ENCODE results near the gene SMPD3.

The SMPD3 gene

DNA sequence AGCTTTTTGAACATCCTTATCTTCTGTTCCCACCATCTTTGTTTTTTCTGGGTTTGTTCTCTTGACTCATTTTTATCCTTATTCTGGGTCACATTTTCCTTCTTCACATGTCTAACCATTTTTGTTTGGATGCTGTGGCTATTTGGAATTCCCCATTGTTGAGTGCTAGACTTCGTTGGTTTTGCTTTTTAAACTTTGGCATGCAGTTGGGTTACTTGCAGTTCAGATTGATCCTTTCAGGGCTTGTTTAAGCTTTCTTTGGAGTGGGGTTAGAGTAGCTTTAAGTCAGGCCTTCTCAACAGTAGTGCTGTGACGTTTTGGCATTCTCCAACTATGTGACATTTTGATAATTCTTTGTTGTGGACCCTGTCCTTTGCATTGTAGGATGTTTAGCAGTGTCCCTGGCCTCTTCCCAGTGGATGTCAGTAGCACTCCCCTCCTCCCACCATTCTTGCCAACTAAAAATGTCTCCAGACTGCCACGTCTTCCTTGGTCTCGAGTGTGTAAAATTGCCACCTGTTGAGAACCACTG is 116.4 kb downstream of the SMPD3 start:
- no peak for DNase-seq (ENCODE audit: low read depth)

- DNase-seq (ENCODE audit: low read depth) = no peak
Observed at GRCh38 chr16:68328860-68329390, 119.4 kb downstream of the SMPD3 start.

- DNase-seq (ENCODE audit: low read depth) = peak; percentile 33
Observed at GRCh38 chr16:68328151-68328859, 120.0 kb downstream of the SMPD3 start.

DNA sequence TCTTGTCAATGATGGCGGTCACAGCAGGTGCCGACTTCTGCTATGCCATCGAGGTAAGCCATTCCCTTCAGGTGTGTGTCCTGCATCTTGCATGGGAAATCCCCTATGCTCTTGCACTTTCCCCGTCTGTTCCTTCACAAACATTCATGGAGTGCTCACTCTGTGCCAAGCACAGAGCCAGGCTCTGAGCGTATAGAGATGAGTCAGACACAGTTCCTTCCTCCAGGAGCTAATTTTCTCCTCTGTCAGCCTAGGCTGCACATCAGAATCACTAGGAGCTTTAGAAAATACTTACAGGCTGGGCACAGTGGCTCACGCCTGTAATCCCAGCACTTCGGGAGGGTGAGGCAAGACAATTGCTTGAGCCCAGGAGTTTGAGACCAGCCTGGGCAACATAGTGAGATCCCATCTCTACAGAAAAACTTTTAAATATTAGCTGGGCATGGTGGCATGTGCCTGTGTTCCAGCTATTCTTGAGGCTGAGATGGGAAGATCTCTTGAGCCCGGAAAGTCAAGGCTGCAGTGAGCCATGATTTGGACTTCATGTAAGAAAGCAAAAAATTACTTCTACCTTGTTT is 123.4 kb downstream of the SMPD3 start:
- no peak for DNase-seq (ENCODE audit: low read depth)

DNA sequence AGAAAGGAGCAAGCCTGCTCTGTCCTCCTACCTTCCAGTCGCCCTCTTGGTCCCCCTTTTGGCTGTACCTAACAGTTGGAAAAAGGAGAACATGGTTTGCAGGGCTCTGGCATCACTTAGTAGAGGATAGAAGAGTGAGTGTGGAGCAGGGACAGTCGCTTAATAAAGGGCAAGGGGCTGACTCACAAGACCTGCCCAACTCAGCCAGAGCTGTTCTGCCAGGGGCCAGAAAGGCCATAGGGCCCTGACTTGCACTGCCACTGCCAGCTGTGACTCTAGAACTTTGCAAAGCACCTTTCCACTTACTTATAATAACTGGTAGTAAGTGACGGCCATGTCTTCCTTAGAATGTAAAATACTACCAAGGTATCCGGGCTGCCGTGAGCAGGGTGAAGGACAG is 124.0 kb downstream of the SMPD3 start:
- DNase-seq (ENCODE audit: low read depth) = no peak

DNA sequence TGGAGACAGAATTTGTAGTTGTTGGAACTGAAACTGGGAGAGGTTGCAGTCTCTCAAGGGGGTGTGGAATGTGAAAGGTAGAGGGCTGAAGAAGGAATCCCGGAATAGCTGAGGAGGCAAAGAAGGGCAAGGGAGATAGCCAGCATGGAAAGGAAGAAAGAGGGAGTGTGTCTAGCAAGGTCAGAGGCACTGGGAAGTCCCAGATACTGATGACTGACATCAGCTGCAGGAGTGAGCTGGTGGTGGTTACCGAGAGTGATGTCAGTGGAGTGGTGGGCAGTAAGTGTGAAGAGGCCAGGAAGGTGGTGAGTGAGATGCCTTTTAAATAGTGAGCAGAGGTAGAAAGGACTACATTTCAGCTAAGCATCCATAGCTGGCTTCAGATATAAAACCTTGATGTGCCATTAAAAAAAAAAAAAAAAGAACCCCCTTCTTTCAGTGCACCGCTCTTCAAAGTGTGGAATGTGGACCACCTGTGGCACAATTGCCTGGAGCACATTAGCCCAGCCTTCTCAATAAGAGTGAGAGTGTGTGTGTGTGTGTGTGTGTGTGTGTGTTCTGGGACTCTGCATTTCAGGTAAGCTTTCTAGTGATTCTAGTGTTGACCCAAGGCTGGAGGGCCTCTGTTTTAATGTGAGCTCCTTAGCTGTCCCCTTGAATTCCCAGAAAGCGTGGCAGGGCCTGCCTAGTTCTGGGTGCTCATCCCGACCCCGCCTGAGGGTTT is 129.0 kb downstream of the SMPD3 start:
- no peak for DNase-seq (ENCODE audit: low read depth)

DNA sequence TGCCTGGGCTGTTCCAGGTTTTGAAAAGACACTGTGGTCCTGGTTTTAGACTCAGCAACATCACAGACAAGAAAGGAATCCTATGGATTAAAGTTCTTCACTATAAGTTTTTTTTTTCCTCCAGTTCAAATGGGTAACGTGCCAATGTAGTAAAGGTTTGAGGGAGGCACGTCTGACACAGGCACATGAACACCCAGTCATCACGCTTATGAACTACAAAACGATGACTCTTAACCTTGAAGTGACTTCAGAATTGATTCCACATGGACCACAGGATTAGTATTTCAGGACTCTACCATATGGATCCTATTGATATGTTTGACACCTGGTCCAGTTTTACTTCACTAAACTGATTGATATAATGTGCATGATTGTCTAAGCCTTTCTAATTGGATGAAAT is 135.2 kb downstream of the SMPD3 start:
- DNase-seq (ENCODE audit: low read depth) = no peak

DNA sequence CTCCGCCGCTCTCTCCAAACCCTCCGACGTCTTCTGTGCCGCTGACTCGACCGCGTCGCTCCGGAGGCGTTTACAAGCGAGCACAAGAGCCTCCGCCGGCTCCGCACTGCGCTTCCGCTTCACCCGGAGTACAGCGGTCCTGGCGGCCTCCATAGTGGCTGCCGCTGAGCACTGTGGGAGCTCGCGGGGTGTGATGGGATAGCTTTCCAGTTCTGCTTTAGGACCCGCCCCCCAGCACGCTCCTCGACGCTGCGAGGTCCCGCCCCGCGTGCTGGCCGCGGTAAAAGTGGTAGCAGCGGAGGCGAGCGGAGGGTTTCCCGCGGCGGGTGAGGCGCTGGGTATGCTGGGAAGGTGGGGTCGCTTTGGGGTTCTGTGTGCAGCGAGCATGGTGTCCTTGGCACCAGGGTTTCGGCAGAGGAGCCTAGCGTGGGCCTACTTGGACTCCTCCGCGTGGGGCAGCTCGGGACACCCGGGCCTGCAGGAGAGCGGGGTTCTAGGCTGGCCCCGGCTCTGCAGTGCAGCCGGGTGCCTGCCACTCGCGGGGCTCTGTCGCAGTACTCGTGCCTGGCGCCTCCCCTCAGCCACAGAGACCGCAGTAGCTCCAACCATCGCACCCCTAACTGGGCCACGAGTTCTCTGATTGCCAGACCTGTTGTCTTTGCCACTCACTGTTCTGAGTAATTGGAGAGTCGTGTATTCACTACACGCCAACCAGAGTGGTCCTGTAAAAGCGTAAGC is 137.4 kb downstream of the SMPD3 start, which contains the start of the genes PRMT7 and SLC7A6OS:
Gene PRMT7, plus strand, starts transcription at position 246 of the 738 bp plus-strand sequence. CDS start 4,961 bp downstream, outside the sequence.
Gene SLC7A6OS, minus strand, starts transcription at position 173 of the 738 bp plus-strand sequence. Its CDS starts 20 bp downstream, at position 153.
- peak; percentile 76 for DNase-seq (ENCODE audit: low read depth)

DNA sequence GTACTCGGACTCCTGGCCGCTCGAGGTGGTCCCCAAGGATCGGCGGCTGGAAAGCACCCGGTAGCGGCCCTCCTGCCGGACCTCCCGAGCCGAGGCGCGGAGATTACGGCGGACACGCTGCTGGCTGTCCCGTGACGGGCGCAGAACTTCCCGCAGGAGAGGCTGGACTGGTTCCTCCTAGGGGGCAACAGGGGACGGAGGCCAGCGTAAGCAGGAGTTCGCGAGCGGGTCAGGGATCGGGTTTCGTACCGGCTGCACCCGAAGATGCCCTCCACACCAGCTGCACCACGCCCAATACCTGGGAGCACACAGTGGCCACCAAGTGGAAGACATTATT is 137.9 kb downstream of the SMPD3 start:
- DNase-seq (ENCODE audit: low read depth) = no peak

- DNase-seq (ENCODE audit: low read depth) = no peak
Observed at GRCh38 chr16:68309799-68310198, 138.5 kb downstream of the SMPD3 start.
